ENCODE data around the gene FANCM.

Gene FANCM, protein sequence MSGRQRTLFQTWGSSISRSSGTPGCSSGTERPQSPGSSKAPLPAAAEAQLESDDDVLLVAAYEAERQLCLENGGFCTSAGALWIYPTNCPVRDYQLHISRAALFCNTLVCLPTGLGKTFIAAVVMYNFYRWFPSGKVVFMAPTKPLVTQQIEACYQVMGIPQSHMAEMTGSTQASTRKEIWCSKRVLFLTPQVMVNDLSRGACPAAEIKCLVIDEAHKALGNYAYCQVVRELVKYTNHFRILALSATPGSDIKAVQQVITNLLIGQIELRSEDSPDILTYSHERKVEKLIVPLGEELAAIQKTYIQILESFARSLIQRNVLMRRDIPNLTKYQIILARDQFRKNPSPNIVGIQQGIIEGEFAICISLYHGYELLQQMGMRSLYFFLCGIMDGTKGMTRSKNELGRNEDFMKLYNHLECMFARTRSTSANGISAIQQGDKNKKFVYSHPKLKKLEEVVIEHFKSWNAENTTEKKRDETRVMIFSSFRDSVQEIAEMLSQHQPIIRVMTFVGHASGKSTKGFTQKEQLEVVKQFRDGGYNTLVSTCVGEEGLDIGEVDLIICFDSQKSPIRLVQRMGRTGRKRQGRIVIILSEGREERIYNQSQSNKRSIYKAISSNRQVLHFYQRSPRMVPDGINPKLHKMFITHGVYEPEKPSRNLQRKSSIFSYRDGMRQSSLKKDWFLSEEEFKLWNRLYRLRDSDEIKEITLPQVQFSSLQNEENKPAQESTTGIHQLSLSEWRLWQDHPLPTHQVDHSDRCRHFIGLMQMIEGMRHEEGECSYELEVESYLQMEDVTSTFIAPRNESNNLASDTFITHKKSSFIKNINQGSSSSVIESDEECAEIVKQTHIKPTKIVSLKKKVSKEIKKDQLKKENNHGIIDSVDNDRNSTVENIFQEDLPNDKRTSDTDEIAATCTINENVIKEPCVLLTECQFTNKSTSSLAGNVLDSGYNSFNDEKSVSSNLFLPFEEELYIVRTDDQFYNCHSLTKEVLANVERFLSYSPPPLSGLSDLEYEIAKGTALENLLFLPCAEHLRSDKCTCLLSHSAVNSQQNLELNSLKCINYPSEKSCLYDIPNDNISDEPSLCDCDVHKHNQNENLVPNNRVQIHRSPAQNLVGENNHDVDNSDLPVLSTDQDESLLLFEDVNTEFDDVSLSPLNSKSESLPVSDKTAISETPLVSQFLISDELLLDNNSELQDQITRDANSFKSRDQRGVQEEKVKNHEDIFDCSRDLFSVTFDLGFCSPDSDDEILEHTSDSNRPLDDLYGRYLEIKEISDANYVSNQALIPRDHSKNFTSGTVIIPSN (N-terminal part only)

DNA sequence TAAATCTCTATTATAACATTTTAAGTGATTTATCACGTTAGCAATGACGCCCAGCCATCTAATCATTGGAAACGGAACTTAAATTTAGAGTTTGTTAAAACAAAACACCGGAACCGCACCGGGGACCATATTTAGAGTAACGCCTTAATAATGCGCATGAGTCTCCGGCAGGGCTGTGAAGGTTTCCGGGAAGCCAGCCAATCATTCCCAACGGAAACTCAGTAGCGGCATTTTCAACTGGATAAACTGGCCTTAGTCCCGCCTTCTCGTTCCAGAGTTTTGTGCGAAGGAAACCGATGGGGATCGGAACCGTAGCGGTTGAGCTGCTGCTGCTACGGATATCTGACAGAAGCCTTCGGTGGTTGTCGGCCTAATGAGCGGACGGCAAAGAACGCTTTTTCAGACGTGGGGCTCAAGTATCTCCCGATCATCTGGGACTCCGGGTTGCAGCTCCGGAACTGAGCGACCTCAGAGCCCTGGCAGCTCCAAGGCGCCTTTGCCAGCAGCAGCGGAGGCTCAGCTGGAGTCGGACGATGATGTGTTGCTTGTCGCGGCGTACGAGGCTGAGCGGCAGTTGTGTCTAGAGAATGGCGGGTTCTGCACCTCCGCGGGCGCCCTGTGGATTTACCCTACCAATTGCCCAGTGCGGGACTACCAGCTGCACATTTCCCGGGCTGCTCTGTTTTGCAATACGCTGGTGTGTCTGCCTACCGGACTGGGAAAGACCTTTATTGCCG, at the start of gene FANCM:
Gene FANCM, plus strand, starts transcription at position 272 of the 737 bp plus-strand sequence. Its CDS starts 102 bp downstream, at position 374.
- Histone ChIP-seq H3K9me3 (ENCODE audit: control insufficient read depth, insufficient read depth, low read length) (no peaks in the 10 kb centered on the region), H3K4me1 (ENCODE audit: control insufficient read depth, insufficient read depth, low read length) (peaks cover 6% of the 10 kb centered on the region), H3K36me3 (ENCODE audit: control insufficient read depth, insufficient read depth, low read length) (no peaks in the 10 kb centered on the region), H3K27me3 (ENCODE audit: control insufficient read depth, insufficient read depth, low read length) (no peaks in the 10 kb centered on the region), H3K4me3 (ENCODE audit: low read depth, low read length) (peak within 1 kb of the TSS; percentile 100), H3K9ac (ENCODE audit: low read depth, low read length) (peak within 1 kb of the TSS; percentile 91)

DNA sequence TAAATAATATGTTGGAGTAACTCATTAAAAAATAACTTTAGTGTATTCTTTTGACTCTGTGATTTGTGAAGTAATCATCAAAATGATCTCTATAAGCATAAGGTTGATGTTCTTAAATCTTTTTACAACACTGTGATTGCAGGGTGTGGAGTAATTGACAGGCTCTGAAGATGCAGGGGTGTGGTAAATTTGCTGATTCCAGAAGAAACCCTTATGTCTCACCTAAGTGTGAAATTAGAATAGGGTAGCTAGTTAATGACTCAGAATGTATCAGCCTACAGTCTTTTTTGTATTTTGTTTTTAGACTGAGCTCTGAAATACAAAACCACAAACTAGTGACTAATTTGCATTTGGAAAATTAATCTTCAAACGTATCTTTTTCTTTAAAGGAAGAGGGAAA, 45.9 kb upstream of the FANCM start:
- Histone ChIP-seq H3K27me3 (ENCODE audit: control insufficient read depth, insufficient read depth, low read length) (no peaks in the 10 kb centered on the region), H3K4me3 (ENCODE audit: low read depth, low read length) (no peak overlapping the region), H3K9ac (ENCODE audit: low read depth, low read length) (no peak overlapping the region), H3K9me3 (ENCODE audit: control insufficient read depth, insufficient read depth, low read length) (no peaks in the 10 kb centered on the region), H3K4me1 (ENCODE audit: control insufficient read depth, insufficient read depth, low read length) (no peaks in the 10 kb centered on the region), H3K36me3 (ENCODE audit: control insufficient read depth, insufficient read depth, low read length) (no peaks in the 10 kb centered on the region)

- Histone ChIP-seq H3K4me3 (ENCODE audit: low read depth, low read length) (no peak overlapping the region), H3K27me3 (ENCODE audit: control insufficient read depth, insufficient read depth, low read length) (no peaks in the 10 kb centered on the region), H3K4me1 (ENCODE audit: control insufficient read depth, insufficient read depth, low read length) (no peaks in the 10 kb centered on the region), H3K9ac (ENCODE audit: low read depth, low read length) (no peak overlapping the region), H3K36me3 (ENCODE audit: control insufficient read depth, insufficient read depth, low read length) (no peaks in the 10 kb centered on the region), H3K9me3 (ENCODE audit: control insufficient read depth, insufficient read depth, low read length) (no peaks in the 10 kb centered on the region)
Measured at GRCh38 chr14:45091710-45092109, 44.0 kb upstream of the FANCM start.

DNA sequence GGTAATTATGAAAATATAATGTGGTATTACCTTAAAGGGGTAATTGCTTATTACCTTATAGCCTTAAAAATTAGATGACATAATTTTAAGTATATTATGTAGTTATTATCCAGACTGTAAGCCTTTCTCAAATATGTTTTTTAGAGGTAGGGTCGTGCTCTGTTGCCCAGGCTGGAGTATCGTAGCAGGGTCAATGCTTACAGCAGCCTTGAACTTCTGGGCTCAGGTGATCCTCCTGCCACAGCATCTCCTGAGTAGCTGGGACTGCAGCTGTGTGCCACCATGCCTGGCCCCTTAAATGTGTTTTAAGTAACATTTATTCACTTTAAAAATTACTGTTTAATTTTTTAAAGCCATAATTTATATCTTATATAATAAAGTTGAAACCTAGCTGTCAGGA, 41.5 kb upstream of the FANCM start:
- H3K4me1 ChIP-seq (ENCODE audit: control insufficient read depth, insufficient read depth, low read length): no peaks in the 10 kb centered on the region
- H3K36me3 ChIP-seq (ENCODE audit: control insufficient read depth, insufficient read depth, low read length): peaks cover 4% of the 10 kb centered on the region

GRCh38 chr14:45095143-45095542, 40.6 kb upstream of the FANCM start:
- peaks cover 4% of the 10 kb centered on the region for H3K36me3 ChIP-seq (ENCODE audit: control insufficient read depth, insufficient read depth, low read length)
- no peak overlapping the region for H3K4me3 ChIP-seq (ENCODE audit: low read depth, low read length)
- H3K27me3 ChIP-seq (ENCODE audit: control insufficient read depth, insufficient read depth, low read length): no peaks in the 10 kb centered on the region
- H3K9me3 ChIP-seq (ENCODE audit: control insufficient read depth, insufficient read depth, low read length): no peaks in the 10 kb centered on the region
- H3K4me1 ChIP-seq (ENCODE audit: control insufficient read depth, insufficient read depth, low read length): no peaks in the 10 kb centered on the region
- no peak overlapping the region for H3K9ac ChIP-seq (ENCODE audit: low read depth, low read length)

More for the DNA sequence above, 41.5 kb upstream of the FANCM start:
- Histone ChIP-seq H3K9ac (ENCODE audit: low read depth, low read length) (no peak overlapping the region), H3K4me3 (ENCODE audit: low read depth, low read length) (no peak overlapping the region), H3K27me3 (ENCODE audit: control insufficient read depth, insufficient read depth, low read length) (no peaks in the 10 kb centered on the region), H3K9me3 (ENCODE audit: control insufficient read depth, insufficient read depth, low read length) (no peaks in the 10 kb centered on the region)

DNA sequence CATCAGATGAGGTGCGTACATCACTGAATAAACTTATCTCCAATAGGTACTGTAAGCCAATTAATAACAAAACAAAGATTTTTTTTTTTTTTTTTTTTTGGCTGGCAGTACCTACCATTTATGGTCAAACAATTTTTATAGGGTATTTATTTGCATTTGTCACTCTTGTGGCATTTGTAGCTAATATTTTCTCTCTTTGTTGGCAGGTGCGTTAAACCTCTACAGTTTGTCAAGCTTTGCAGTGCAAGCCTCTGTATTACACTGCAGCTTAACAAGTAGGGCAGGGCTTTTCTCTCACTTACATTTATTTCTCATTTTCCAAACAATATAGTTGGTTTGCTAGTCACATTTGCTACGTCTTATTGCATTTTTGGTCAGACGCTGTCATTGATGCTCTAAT, 39.5 kb upstream of the FANCM start:
- Histone ChIP-seq H3K27me3 (ENCODE audit: control insufficient read depth, insufficient read depth, low read length) (no peaks in the 10 kb centered on the region), H3K36me3 (ENCODE audit: control insufficient read depth, insufficient read depth, low read length) (peaks cover 4% of the 10 kb centered on the region), H3K9ac (ENCODE audit: low read depth, low read length) (no peak overlapping the region), H3K9me3 (ENCODE audit: control insufficient read depth, insufficient read depth, low read length) (no peaks in the 10 kb centered on the region), H3K4me3 (ENCODE audit: low read depth, low read length) (no peak overlapping the region), H3K4me1 (ENCODE audit: control insufficient read depth, insufficient read depth, low read length) (no peaks in the 10 kb centered on the region)

DNA sequence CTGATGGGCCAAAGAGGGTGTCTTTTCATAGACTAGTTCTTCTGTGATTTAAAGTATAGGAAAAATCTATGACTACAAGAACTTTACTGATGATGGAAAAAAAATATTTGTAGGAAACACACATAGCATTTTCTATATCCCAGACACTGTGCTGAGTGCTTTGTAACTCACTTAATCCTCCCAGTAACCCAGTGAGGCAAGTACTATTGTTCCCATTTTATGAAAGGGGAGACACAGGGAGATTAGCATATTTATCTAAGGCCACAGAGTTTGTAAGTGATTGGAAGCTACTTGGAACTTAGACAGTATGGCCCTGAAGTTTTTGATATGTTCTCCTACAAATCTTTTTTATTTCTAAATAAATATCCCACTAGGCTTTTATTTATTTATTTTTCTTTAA, 31.9 kb upstream of the FANCM start:
- Histone ChIP-seq H3K27me3 (ENCODE audit: control insufficient read depth, insufficient read depth, low read length) (no peaks in the 10 kb centered on the region), H3K9ac (ENCODE audit: low read depth, low read length) (no peak overlapping the region), H3K36me3 (ENCODE audit: control insufficient read depth, insufficient read depth, low read length) (peaks cover 9% of the 10 kb centered on the region), H3K4me3 (ENCODE audit: low read depth, low read length) (no peak overlapping the region), H3K4me1 (ENCODE audit: control insufficient read depth, insufficient read depth, low read length) (no peaks in the 10 kb centered on the region), H3K9me3 (ENCODE audit: control insufficient read depth, insufficient read depth, low read length) (no peaks in the 10 kb centered on the region)

GRCh38 chr14:45104561-45104960, 31.2 kb upstream of the FANCM start:
- Histone ChIP-seq H3K4me3 (ENCODE audit: low read depth, low read length) (no peak overlapping the region), H3K27me3 (ENCODE audit: control insufficient read depth, insufficient read depth, low read length) (no peaks in the 10 kb centered on the region), H3K4me1 (ENCODE audit: control insufficient read depth, insufficient read depth, low read length) (no peaks in the 10 kb centered on the region), H3K9ac (ENCODE audit: low read depth, low read length) (no peak overlapping the region), H3K36me3 (ENCODE audit: control insufficient read depth, insufficient read depth, low read length) (peaks cover 8% of the 10 kb centered on the region), H3K9me3 (ENCODE audit: control insufficient read depth, insufficient read depth, low read length) (no peaks in the 10 kb centered on the region)

DNA sequence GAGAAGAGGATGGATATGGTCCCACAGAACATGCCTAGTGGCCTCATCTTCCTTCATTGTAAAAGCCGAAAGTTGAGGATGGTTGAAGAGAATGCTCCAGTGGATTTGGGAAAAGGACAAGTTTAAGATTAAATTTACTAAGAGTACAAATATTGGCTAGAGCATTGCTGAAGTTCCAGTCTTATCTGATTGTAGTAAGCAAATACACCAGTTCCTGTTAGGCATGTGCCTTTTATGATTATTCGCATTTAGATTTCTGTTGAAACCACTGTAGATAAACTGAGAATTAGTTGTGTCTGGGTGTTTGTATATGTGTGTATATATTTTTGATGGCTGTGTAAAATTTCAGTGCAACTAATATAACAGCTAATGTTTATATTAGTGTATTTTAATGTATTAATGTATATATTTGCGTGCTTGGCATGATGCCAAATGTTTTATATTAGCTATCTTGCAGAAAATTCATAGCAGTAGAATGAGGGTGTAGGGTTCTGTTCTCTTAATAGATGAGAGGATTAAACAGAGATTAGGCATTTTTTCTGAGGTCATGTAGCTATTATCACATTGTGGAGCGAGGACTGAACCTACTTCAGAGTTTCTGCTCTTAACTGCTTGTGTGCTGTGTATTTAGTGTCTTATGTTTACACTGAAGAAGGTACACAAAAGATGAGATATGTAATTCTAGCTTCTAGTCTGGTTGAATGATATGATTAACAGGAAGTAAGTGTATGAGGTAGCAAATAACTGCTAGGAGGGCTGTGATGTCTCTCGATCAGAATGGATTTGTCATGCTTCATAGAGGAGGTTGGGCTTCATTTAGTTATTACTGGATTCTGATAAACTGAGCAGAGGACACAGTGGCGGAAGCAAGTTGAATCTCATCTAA, 22.6 kb upstream of the FANCM start:
- H3K36me3 ChIP-seq (ENCODE audit: control insufficient read depth, insufficient read depth, low read length): peaks cover 16% of the 10 kb centered on the region
- no peak overlapping the region for H3K9ac ChIP-seq (ENCODE audit: low read depth, low read length)
- H3K4me3 ChIP-seq (ENCODE audit: low read depth, low read length): no peak overlapping the region
- H3K9me3 ChIP-seq (ENCODE audit: control insufficient read depth, insufficient read depth, low read length): no peaks in the 10 kb centered on the region
- H3K27me3 ChIP-seq (ENCODE audit: control insufficient read depth, insufficient read depth, low read length): no peaks in the 10 kb centered on the region
- no peaks in the 10 kb centered on the region for H3K4me1 ChIP-seq (ENCODE audit: control insufficient read depth, insufficient read depth, low read length)

- no peaks in the 10 kb centered on the region for H3K27me3 ChIP-seq (ENCODE audit: control insufficient read depth, insufficient read depth, low read length)
- peaks cover 16% of the 10 kb centered on the region for H3K36me3 ChIP-seq (ENCODE audit: control insufficient read depth, insufficient read depth, low read length)
- no peak overlapping the region for H3K4me3 ChIP-seq (ENCODE audit: low read depth, low read length)
Measured at GRCh38 chr14:45114327-45114726, 21.4 kb upstream of the FANCM start.

More at GRCh38 chr14:45114327-45114726, 21.4 kb upstream of the FANCM start:
- H3K9me3 ChIP-seq (ENCODE audit: control insufficient read depth, insufficient read depth, low read length): no peaks in the 10 kb centered on the region
- no peaks in the 10 kb centered on the region for H3K4me1 ChIP-seq (ENCODE audit: control insufficient read depth, insufficient read depth, low read length)
- H3K9ac ChIP-seq (ENCODE audit: low read depth, low read length): no peak overlapping the region

Data from iPS-15b (cell line).